ENCODE data around the gene RIMS3.
"Not testable (repeated sequence)": the region's sequence is repeated elsewhere in the genome, so short reads cannot be mapped to it uniquely, and the experiment has no call there.

The RIMS3 gene

GRCh38 chr1:40633523-40633922, 32.0 kb downstream of the RIMS3 start:
- H3K4me3 ChIP-seq (ENCODE audit: low read depth, low read length): no peak overlapping the region

- H3K4me3 ChIP-seq (ENCODE audit: low read depth, low read length): no peak overlapping the region
Observed at GRCh38 chr1:40630488-40631223, 34.8 kb downstream of the RIMS3 start.

- not testable (repeated sequence) for H3K4me3 ChIP-seq (ENCODE audit: low read depth, low read length)
Observed at GRCh38 chr1:40629546-40629945, 35.9 kb downstream of the RIMS3 start.

GRCh38 chr1:40628903-40629292, 36.6 kb downstream of the RIMS3 start:
- no peak overlapping the region for H3K4me3 ChIP-seq (ENCODE audit: low read depth, low read length)

DNA sequence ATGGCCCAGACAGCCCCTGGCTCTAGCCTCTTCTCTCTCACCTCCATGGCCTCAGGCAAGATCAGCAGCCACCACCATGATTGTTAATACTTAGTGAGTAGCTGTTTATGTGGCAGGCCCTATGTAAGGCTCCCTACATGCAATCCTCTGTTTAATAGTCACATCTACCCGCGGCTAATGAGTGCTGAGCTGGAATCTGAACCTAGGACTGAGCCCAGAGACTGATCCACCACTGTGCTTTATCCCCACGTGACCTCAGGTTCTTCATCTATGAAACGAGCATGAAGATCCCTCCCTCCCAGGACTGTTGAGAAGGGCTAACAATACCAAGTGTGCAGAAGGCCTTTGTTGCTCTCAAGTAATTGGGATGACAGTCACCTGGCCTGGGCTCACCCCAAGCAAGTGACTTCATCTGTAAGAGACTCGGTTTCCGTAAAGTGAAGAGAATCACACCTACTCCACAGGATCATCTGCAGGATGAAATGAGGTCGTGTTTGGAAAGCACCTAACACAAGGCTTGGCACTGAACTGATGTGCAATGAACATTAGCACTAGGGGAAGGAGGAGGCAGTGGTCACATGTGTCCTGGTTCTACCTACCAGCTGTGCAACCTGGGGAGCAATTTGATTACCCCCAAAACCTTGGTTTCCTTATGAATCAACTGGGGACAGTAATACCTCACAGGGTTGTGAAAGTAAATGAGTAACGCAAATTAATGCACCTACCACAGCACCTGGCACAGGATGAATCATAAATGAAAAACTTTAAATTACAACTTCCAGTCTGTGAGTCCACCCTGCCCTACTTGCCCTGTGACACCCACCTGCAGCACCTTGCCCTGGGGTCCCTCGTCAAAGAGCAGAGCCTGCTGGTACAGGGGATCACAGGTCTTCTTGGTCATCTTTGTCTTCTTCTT, 37.2 kb downstream of the RIMS3 start:
- no peak overlapping the region for H3K4me3 ChIP-seq (ENCODE audit: low read depth, low read length)

DNA sequence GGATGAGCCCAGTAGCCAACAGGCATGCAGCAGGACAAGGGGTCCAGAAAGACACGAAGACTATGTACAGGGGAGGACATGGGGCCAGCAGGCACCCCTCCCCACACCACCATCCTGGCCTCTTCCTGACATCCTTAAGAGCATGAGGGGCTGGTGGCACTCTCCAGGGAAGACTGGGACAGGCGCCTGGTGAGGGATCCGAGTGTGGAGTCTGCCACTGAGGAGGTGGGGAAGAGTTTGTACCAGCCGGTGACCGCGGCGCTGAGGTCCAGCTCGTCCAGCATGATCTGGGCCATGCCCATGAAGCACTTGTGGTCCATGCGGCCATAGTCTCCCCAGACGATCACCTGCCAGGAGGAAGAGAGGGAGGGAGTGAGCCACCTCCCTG, 39.1 kb downstream of the RIMS3 start:
- no peak overlapping the region for H3K4me3 ChIP-seq (ENCODE audit: low read depth, low read length)

GRCh38 chr1:40625476-40626382, 39.8 kb downstream of the RIMS3 start:
- H3K4me3 ChIP-seq (ENCODE audit: low read depth, low read length): no peak overlapping the region

GRCh38 chr1:40625076-40625475, 40.4 kb downstream of the RIMS3 start:
- H3K4me3 ChIP-seq (ENCODE audit: low read depth, low read length): no peak overlapping the region

GRCh38 chr1:40622936-40623629, 42.4 kb downstream of the RIMS3 start:
- H3K4me3 ChIP-seq (ENCODE audit: low read depth, low read length): no peak overlapping the region

DNA sequence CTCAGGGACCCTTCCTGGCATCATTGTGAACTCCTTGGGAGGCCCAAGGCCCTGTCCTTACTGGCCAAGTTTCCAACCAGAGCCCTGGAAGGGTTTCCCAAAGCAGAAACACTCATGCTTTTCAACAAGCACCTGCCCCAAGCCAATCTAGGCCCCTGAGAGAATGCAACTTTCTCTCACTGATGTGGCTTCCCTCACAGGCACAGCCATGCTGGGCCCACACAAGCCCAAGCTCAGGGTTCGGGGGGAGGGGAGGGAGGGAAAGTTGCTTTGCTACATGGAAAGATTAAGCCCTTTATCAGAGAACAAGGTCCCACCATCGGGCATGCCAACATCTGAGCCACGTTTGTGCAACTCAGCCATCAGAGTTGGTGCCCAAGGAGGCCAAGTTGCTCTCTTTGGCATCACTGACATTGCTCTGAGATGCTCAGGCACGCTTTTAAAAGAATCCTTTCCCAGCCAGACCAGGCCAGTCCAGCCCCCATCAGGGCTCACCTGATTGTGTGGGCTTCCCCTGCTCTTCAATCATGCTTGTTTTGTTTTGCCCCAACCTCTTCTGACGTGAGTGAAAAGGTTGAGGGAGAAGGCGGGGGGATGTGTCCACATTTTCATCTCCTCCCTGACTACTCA, 43.5 kb downstream of the RIMS3 start:
- H3K4me3 ChIP-seq (ENCODE audit: low read depth, low read length): no peak overlapping the region

- H3K4me3 ChIP-seq (ENCODE audit: low read depth, low read length): no peak overlapping the region
Observed at GRCh38 chr1:40620586-40621210, 44.8 kb downstream of the RIMS3 start.

- no peak overlapping the region for H3K4me3 ChIP-seq (ENCODE audit: low read depth, low read length)
Observed at GRCh38 chr1:40620150-40620549, 45.3 kb downstream of the RIMS3 start.

DNA sequence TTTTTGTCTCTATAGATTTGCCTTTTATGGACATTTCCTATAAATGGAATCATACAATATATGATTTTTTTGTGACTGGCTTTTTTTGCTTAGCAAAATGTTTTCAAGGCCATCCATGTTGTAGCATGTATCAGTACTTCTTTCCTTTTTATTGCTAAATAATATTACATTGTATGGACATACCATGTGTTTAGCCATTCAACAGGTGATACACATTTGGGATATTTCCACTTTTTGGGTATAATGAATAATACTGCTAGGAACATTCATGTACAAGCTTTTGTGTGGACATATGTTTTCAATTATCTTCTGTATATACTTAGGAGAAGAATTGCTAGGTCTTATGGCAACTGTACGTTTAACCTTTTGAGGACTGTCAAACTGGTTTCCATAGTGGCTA, 47.4 kb downstream of the RIMS3 start:
- H3K4me3 ChIP-seq (ENCODE audit: low read depth, low read length): no peak overlapping the region

DNA sequence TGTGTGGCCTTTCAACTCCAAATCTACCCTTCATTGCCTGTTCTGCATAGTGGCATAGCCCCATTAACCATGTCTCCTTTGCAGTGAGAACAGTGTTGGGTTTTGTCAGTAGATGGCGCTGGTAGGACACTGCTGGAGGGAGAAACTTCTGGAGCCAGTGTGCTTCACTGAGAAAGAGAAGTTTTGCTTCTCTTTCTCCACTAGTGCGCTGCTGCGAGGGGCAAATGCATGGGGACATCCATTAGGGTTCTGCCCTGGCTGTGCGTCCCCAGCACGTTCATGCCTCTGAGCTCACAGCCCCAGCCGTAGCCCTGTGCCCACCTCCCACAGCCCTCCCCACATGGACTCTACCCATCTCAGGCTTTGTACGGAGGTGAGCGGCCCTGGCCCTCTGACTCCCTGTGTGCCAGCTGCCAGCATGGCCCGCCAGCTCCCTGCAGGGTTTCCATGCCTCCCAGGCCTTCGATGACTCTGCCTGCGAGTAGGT, 53.1 kb downstream of the RIMS3 start:
- no peak overlapping the region for H3K4me3 ChIP-seq (ENCODE audit: low read depth, low read length)

DNA sequence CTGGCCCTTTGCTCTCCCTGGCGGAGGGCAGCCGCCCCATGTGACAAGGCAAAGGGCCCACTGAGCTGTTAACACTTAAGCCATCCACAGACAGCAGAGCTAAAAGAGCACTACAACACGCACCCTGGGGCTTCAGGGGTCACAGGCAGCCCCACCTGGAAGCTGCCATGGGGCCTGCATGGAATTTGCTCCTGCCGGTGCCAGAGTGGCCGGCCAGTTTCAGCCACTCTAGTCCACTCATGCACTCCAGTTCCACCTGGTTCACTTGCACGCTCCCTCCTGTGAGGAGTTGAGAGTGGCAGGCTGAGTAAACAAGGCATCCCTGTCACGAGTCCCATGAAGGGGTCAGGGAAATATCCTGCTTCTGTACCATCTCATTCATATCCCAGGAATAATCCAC, 55.3 kb downstream of the RIMS3 start:
- no peak overlapping the region for H3K4me3 ChIP-seq (ENCODE audit: low read depth, low read length)

GRCh38 chr1:40607921-40608320, 57.6 kb downstream of the RIMS3 start:
- H3K4me3 ChIP-seq (ENCODE audit: low read depth, low read length): no peak overlapping the region

DNA sequence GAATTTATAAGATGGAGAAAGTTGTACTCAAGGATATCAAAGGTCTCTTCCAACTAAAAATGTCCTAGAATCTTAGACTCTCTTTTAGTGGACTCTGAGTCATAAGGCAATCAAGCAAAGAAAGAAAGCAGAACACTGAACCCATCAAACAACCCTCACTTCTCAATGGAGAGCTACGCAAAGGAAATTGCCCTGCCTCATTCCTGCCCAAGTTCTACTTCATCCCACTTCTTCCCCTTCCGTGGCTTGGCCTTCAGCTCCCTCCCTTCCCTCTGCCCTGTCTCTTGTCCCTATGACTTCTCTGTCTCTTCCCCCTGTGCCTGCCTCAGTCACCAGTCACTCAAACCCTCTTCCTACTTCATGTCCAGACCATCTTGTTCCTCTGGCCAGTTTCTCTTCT, 58.5 kb downstream of the RIMS3 start:
- H3K4me3 ChIP-seq (ENCODE audit: low read depth, low read length): no peak overlapping the region

DNA sequence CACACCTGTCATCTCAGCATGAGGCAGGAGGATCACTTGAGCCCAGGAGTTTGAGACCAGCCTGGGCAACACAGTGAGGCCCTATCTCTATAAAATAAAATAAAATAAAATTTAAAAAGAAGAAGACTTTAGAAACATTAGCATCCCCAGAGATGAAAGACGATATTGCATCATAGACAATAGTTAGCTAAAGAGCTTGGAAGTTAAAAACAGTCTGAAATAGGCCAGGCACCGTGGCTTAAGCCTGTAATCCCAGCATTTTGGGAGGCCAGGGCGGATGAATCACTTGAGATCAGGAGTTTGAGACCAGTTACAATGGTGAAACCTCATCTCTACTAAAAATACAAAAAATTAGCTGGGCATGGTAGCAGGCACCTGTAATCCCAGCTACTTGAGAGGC, 59.3 kb downstream of the RIMS3 start:
- no peak overlapping the region for H3K4me3 ChIP-seq (ENCODE audit: low read depth, low read length)

DNA sequence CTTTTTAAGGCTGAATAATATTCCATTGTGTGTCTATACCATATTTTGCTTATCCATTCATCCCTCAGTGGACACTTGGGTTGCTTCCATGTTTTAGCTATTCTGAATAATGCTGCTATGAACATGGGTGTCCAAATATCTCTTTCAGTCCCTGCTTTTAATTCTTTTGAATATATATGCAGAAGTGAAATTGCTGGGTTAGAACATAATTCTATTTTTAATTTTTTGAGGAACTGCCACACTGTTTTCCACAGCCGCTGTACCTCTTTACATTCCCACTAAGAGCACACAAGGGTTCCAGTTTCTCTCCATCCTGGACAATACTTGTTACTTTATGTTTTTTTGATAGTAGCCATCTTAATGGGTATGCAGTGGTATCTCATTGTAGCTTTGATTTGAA, 65.6 kb downstream of the RIMS3 start:
- no peak overlapping the region for H3K4me3 ChIP-seq (ENCODE audit: low read depth, low read length)

DNA sequence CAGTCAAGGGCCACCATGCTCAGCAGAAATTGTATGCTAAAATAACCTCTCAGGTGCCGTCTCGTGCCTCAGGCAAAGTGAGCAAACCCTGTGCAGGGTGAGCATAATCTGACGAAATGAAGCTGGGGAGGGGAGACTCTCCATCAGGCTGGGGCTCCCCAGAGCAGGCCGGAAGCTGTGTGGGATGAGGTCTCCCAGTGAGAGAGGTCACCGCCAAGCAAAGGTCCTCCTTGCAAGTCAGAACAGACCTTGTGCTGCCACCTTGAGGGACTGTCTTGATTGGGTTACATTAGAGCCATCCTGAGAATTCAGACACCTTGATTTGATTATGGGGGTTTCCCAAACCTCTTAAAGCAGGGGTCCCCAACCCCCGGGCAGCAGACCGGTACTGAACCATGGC, 69.9 kb downstream of the RIMS3 start:
- H3K4me3 ChIP-seq (ENCODE audit: low read depth, low read length): no peak overlapping the region
